ENCODE results near the gene SMIM36. TPM values are rescaled to one million over a fixed set of nuclear protein-coding genes. Genes with fewer than 3 reads are reported as not detected.
A peak's percentile ranks its signal among the peaks of the same experiment; 100 is the strongest.
"Not testable (repeated sequence)": the region's sequence is repeated elsewhere in the genome, so short reads cannot be mapped to it uniquely, and the experiment has no call there.

The SMIM36 gene
- total RNA-seq, 1 experiment from 2014 or later, result not detected

DNA sequence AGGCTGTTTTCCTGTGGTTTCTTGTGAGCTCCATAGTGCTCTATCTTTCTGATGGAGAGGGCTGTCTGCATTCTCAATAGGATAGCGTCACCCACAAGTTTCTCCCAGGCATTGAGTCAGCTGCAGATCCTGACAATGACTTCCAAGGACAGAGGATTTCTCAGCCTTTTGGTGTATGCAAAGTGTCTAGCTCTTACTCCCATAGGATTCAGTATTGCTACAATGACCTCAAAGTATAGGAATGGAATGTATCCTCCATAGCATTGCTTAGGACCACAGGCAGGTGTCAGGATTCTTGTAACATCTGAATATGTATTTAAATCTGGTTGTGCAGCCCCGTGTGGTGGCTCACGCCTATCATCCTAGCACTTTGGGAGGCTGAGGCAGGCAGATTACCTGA lies 32.3 kb downstream of the SMIM36 start (continued):
- TF ChIP-seq, protein P1, sequence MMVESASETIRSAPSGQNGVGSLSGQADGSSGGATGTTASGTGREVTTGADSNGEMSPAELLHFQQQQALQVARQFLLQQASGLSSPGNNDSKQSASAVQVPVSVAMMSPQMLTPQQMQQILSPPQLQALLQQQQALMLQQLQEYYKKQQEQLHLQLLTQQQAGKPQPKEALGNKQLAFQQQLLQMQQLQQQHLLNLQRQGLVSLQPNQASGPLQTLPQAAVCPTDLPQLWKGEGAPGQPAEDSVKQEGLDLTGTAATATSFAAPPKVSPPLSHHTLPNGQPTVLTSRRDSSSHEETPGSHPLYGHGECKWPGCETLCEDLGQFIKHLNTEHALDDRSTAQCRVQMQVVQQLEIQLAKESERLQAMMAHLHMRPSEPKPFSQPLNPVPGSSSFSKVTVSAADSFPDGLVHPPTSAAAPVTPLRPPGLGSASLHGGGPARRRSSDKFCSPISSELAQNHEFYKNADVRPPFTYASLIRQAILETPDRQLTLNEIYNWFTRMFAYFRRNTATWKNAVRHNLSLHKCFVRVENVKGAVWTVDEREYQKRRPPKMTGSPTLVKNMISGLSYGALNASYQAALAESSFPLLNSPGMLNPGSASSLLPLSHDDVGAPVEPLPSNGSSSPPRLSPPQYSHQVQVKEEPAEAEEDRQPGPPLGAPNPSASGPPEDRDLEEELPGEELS (CRISPR knock-in tag; IDR thresholded peaks at IDR 0.05), result no peak
- TF ChIP-seq PRRX2 (CRISPR knock-in tag; IDR thresholded peaks at IDR 0.05) (no peak), SOX15 (CRISPR knock-in tag; IDR thresholded peaks at IDR 0.05) (no peak), ZNF138 (CRISPR knock-in tag; conservative IDR thresholded peaks at IDR 0.05) (no peak), ZSCAN18 (CRISPR knock-in tag; IDR thresholded peaks at IDR 0.05) (no peak), CBFB (CRISPR knock-in tag; IDR thresholded peaks at IDR 0.05; ENCODE audit: low read depth) (no peak)

GRCh38 chr17:55466671-55467070 lies 44.6 kb downstream of the SMIM36 start:
- no peak for TF ChIP-seq HMGXB4 (CRISPR knock-in tag; IDR thresholded peaks at IDR 0.05)
- TF ChIP-seq, protein P2, sequence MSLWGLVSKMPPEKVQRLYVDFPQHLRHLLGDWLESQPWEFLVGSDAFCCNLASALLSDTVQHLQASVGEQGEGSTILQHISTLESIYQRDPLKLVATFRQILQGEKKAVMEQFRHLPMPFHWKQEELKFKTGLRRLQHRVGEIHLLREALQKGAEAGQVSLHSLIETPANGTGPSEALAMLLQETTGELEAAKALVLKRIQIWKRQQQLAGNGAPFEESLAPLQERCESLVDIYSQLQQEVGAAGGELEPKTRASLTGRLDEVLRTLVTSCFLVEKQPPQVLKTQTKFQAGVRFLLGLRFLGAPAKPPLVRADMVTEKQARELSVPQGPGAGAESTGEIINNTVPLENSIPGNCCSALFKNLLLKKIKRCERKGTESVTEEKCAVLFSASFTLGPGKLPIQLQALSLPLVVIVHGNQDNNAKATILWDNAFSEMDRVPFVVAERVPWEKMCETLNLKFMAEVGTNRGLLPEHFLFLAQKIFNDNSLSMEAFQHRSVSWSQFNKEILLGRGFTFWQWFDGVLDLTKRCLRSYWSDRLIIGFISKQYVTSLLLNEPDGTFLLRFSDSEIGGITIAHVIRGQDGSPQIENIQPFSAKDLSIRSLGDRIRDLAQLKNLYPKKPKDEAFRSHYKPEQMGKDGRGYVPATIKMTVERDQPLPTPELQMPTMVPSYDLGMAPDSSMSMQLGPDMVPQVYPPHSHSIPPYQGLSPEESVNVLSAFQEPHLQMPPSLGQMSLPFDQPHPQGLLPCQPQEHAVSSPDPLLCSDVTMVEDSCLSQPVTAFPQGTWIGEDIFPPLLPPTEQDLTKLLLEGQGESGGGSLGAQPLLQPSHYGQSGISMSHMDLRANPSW (CRISPR knock-in tag; conservative IDR thresholded peaks at IDR 0.05; ENCODE audit: low read depth), result no peak
- TF ChIP-seq MAX (CRISPR knock-in tag; IDR thresholded peaks at IDR 0.05), result no peak
- TF ChIP-seq ZNF121 (CRISPR knock-in tag; IDR thresholded peaks at IDR 0.05), result peak; percentile 67; the same call in 1 of the 2 replicates
- no peak for TF ChIP-seq GTF2I (CRISPR knock-in tag; conservative IDR thresholded peaks at IDR 0.05)
- TF ChIP-seq TEAD1 (CRISPR knock-in tag; IDR thresholded peaks at IDR 0.05), result no peak
- no peak for TF ChIP-seq SMAD4 (CRISPR knock-in tag; IDR thresholded peaks at IDR 0.05)
- TF ChIP-seq FOXK1 (CRISPR knock-in tag; IDR thresholded peaks at IDR 0.05), result peak; percentile 34; the same call in 1 of the 2 replicates
- TF ChIP-seq ATF6 (CRISPR knock-in tag; IDR thresholded peaks at IDR 0.05), result no peak
- TF ChIP-seq E2F1 (CRISPR knock-in tag; IDR thresholded peaks at IDR 0.05), result no peak
- TF ChIP-seq, protein P3, sequence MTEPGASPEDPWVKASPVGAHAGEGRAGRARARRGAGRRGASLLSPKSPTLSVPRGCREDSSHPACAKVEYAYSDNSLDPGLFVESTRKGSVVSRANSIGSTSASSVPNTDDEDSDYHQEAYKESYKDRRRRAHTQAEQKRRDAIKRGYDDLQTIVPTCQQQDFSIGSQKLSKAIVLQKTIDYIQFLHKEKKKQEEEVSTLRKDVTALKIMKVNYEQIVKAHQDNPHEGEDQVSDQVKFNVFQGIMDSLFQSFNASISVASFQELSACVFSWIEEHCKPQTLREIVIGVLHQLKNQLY (CRISPR knock-in tag; IDR thresholded peaks at IDR 0.05), result no peak
- no peak for TF ChIP-seq AR (CRISPR knock-in tag; IDR thresholded peaks at IDR 0.05)
- peak overlapping the region; percentile 76 for H3K27ac Mint-ChIP-seq
- ATAC-seq (peak; percentile 93), DNase-seq (ENCODE audit: low spot score) (no peak)
- H3K27me3 Mint-ChIP-seq (ENCODE audit: low read depth), result peaks cover 5% of the 10 kb centered on the region; the same call in 1 of the 2 replicates
- CTCF ChIA-PET, result no interaction called here
- peaks cover 25% of the 10 kb centered on the region for H3K4me1 Mint-ChIP-seq
- peaks cover 20% of the 10 kb centered on the region for H3K36me3 Mint-ChIP-seq
- H3K4me3 Mint-ChIP-seq, result peak overlapping the region; percentile 3; the same call in 1 of the 2 replicates
- POLR2A ChIA-PET, result no interaction called here
- H3K9me3 Mint-ChIP-seq, result peaks cover 19% of the 10 kb centered on the region

GRCh38 chr17:55465771-55466170 lies 45.5 kb downstream of the SMIM36 start:
- Mint-ChIP-seq H3K36me3 (peaks cover 20% of the 10 kb centered on the region), H3K9me3 (peaks cover 19% of the 10 kb centered on the region), H3K4me1 (peaks cover 25% of the 10 kb centered on the region)
- H3K27me3 Mint-ChIP-seq (ENCODE audit: low read depth); ATAC-seq; H3K27ac Mint-ChIP-seq; CTCF ChIA-PET; POLR2A ChIA-PET; DNase-seq (ENCODE audit: low spot score); H3K4me3 Mint-ChIP-seq: not testable (repeated sequence)
